ENCODE measurements around the gene POF1B.
A peak's percentile ranks its signal among the peaks of the same experiment; 100 is the strongest.

Gene POF1B

GRCh38 chrX:85381602-85382001, 2.1 kb upstream of the POF1B start:
- no peak overlapping the region for H3K27ac Mint-ChIP-seq
- no peaks in the 10 kb centered on the region for H3K36me3 Mint-ChIP-seq (ENCODE audit: low read depth)
- H3K27me3 Mint-ChIP-seq (ENCODE audit: low read depth) = no peaks in the 10 kb centered on the region
- peaks cover 2% of the 10 kb centered on the region for H3K9me3 Mint-ChIP-seq
- no peak overlapping the region for H3K4me3 Mint-ChIP-seq
- TF ChIP-seq CTCF (IDR thresholded peaks at IDR 0.05; ENCODE audit: unreplicated experiment in 3 of 3) = no peak
- H3K4me1 Mint-ChIP-seq = no peaks in the 10 kb centered on the region

GRCh38 chrX:85378461-85378860, 1.0 kb downstream of the POF1B start:
- Mint-ChIP-seq H3K36me3 (ENCODE audit: low read depth) (no peaks in the 10 kb centered on the region), H3K9me3 (peaks cover 3% of the 10 kb centered on the region), H3K27me3 (ENCODE audit: low read depth) (no peaks in the 10 kb centered on the region), H3K4me1 (no peaks in the 10 kb centered on the region), H3K4me3 (no peak overlapping the region), H3K27ac (no peak overlapping the region)
- no peak for TF ChIP-seq CTCF (IDR thresholded peaks at IDR 0.05; ENCODE audit: unreplicated experiment in 3 of 3)

GRCh38 chrX:85375333-85375738, 4.1 kb downstream of the POF1B start:
- Mint-ChIP-seq H3K9me3 (peaks cover 3% of the 10 kb centered on the region), H3K27ac (peak overlapping the region in 1 of 3 experiments; percentile 70), H3K4me3 (no peak overlapping the region), H3K27me3 (ENCODE audit: low read depth) (no peaks in the 10 kb centered on the region), H3K36me3 (ENCODE audit: low read depth) (no peaks in the 10 kb centered on the region), H3K4me1 (no peaks in the 10 kb centered on the region)
- no peak for TF ChIP-seq CTCF (IDR thresholded peaks at IDR 0.05; ENCODE audit: unreplicated experiment in 3 of 3)

- peaks cover 17% of the 10 kb centered on the region for H3K9me3 Mint-ChIP-seq
- no peaks in the 10 kb centered on the region for H3K27me3 Mint-ChIP-seq (ENCODE audit: low read depth)
- no peak overlapping the region for H3K27ac Mint-ChIP-seq
- H3K4me3 Mint-ChIP-seq = no peak overlapping the region
- no peak for TF ChIP-seq CTCF (IDR thresholded peaks at IDR 0.05; ENCODE audit: unreplicated experiment in 3 of 3)
- H3K36me3 Mint-ChIP-seq (ENCODE audit: low read depth) = no peaks in the 10 kb centered on the region
- H3K4me1 Mint-ChIP-seq = no peaks in the 10 kb centered on the region
These were observed 14.0 kb downstream of the POF1B start for GRCh38 chrX:85365370-85365995.

- peaks cover 19% of the 10 kb centered on the region for H3K9me3 Mint-ChIP-seq
- no peaks in the 10 kb centered on the region for H3K27me3 Mint-ChIP-seq (ENCODE audit: low read depth)
- TF ChIP-seq CTCF (IDR thresholded peaks at IDR 0.05; ENCODE audit: unreplicated experiment in 3 of 3) = no peak
- H3K36me3 Mint-ChIP-seq (ENCODE audit: low read depth) = no peaks in the 10 kb centered on the region
- H3K4me1 Mint-ChIP-seq = no peaks in the 10 kb centered on the region
- H3K27ac Mint-ChIP-seq = no peak overlapping the region
- H3K4me3 Mint-ChIP-seq = no peak overlapping the region
These were observed 20.4 kb downstream of the POF1B start for GRCh38 chrX:85359051-85359450.

- Mint-ChIP-seq H3K9me3 (peaks cover 2% of the 10 kb centered on the region), H3K4me1 (no peaks in the 10 kb centered on the region), H3K27me3 (ENCODE audit: low read depth) (no peaks in the 10 kb centered on the region), H3K27ac (no peak overlapping the region), H3K36me3 (ENCODE audit: low read depth) (no peaks in the 10 kb centered on the region), H3K4me3 (no peak overlapping the region)
- no peak for TF ChIP-seq CTCF (IDR thresholded peaks at IDR 0.05; ENCODE audit: unreplicated experiment in 3 of 3)
These were observed 33.9 kb downstream of the POF1B start for GRCh38 chrX:85345523-85345922.

Measured in nephron (organoid).